Uterus (tissue), 2 donors: ENCODE results near the gene LINS1.

Experiments
- CTCF ChIP-seq, 4 experiments: fragments of 200-600 bp in 2 of 4; fragments of 450-650 bp in 2 of 4; sonication (generic) in 2 of 4; IDR thresholded peaks; one replicate each; pipeline ENCODE4 v1.5.1; 2016 to 2019; ENCODE audit warnings: antibody characterized with exemption in 4 of 4, mild to moderate bottlenecking in 2 of 4, moderate library complexity in 1 of 4
- POLR2A ChIP-seq, 2 donors: fragments of 450-650 bp; IDR thresholded peaks; one replicate each; pipeline ENCODE4 v1.6.1; 2016; ENCODE audit warnings: antibody characterized with exemption in 2 of 2, mild to moderate bottlenecking in 1 of 2, moderate library complexity in 1 of 2

- TF ChIP-seq CTCF (IDR thresholded peaks at IDR 0.05) = no peak
- no peak for TF ChIP-seq POLR2A (IDR thresholded peaks at IDR 0.05)
Measured at GRCh38 chr15:100635406-100636071, 33.6 kb upstream of the LINS1 start.
